ENCODE data around the gene CUBN.

Gene CUBN

DNA sequence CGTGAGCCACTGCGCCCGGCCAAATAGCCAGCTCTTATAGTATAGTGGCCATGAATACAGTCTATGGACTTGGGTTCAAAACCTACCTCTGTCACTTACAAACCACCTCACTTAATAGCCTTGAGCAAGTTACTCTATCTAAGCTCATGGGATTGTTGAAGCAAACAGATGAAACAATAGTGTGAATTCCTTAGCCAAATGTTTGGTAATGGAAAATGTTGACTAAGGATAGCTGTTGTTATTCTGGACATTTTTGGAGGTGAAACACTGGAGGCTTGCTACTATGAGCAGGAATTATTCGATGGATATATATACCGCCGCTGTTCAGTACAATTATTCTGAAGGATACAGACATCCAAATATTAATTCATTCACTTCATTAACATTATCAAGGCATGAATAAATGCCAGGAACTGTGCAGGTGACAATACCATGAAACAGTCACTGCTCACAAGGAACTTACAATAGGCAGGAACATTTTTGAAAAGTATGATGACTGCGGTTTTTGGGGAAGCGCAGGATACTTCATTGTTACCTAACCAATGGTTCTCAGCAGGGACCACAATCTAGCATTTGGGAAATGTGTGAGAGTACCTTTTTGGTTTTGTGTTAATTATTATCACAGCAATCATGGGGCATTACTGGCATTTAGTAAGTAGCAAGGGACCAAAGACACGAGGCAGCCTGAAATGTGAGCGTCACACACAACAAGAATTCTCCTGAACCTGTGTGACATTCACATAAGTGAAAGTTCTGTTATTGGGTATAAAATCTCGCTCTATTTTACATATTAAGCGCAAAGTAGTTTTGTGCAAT is 55.7 kb downstream of the CUBN start:
- DNase-seq (ENCODE audit: low read depth in 2 of 2) = no peak

DNA sequence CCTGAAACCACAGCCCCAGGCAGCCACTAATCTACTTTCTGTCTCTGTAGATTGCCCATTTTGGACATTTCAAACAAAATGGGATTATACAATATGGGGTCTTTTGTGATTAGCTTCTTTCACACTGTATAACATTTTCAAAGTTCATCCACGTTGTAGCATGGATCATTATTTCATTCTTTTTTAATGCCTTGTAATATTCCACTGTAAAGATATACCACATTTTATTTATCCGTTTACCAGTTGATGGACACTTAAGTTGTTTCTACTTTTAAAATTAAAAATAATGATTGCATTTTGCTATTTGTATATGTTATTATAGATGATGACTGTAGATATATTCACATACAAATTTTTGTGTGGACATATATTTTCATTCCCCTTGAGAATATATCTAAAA is 60.7 kb downstream of the CUBN start:
- no peak for DNase-seq (ENCODE audit: low read depth in 2 of 2)

DNA sequence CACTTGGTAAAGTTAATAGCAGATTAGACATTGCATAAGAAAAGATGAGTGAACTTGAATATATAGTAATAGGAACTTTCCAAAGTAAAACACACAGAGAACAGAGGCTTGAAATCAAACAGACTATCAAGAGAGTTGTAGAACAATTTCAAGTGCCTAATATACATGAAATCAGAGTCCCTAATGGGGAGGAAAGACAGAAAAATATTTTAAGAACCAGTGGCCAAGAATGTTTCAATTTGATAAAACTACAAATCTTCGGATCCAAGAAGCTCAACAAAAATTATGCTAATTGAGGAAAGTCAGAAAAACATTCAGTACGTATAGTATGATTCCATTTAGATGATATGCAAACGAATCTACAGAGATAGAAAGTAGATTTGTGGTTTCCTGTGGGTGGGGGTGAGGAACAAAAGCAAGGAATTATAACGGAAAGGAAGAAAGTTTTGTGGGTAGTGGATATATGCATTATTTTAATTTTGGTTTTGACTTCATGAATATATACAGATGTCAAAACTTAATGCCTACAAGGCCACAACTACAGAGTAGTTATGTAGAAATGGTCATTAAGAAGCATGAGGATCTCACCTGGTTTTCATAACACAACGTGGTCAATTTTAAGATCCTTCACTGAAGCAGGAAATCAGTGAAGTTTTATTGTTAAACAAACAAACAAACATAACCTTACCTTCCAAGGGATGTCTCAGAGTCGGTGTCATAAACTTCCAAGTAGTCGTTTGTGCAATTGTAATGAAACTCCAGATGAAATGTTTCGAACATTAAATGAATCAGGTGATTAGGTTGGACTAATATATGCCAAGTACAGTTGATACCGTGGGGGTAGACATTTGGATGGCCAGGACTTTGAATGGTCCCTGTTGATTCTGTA is 62.0 kb downstream of the CUBN start:
- no peak for DNase-seq (ENCODE audit: low read depth in 2 of 2)

DNA sequence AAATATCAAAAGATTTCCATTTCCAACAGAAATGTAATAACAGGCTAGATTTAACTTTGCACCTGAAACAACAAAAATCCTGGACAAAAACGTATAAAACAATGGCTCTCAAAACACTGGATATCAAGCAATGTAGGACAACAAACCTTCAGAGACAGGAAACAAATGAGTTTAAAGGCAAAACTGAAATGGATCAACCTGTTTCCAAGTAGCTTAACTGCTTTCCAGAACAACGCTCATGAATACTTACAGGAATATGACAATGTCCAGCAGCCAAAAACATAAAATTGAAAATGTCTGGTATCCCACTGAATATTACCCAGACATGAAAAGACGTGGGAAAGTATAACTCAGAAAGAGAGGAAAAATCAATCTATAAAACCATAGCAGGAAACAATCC is 62.8 kb downstream of the CUBN start:
- DNase-seq (ENCODE audit: low read depth in 2 of 2) = no peak

DNA sequence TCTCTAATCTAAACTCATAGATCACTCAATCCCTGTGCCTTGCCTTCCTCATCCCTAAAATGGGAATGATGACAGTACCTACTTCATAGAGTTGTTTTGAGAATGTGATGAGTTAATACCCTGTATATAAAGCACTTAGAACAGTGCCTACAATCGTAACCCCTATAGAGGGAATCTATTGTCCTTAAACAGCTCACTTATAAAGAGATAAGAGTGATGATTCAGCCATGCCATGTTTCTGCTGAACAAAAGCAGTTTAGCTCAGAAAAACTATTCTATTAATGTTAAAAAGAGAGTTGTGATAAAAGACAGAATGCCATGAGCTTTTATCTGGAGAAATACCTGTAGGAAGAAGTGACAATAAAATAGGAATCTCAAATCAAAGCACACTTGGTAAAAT is 63.6 kb downstream of the CUBN start:
- DNase-seq (ENCODE audit: low read depth in 2 of 2) = no peak

DNA sequence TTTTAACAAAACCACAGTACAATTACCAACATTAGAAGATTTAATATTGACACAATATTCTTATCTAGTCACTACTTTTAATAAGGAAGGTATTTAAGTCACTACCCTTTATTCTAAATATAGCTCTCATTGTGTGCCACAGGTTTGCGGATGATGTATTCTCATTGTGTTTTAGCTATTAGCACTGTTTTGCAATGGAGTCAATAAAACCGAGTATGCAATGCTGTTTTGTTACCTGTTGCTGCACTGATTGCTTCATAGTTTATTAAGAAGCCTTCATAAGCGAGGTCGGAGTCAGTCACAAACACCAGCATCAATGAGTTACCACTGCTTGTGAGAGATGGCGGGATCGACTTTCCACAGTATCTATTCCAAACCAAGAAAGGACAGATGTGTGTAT is 64.3 kb downstream of the CUBN start:
- no peak for DNase-seq (ENCODE audit: low read depth in 2 of 2)

DNA sequence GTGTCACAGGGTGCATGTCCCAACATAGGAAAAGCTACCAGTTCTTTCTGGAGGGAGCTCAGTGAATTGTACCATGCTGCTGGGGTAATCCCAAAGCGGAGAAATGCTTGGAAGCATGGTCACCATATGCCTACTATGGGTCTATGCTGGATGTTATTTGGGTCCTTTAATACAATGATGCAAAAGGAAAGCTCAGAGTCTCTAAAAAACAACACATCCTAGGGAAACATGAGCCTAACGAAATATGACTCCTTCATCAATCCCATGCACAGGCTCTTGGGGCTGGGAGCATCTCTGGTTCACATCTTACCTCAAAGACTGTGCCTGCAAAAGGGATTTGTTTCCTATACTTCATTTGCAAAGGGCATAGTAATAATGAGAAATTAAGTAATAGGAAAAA is 65.2 kb downstream of the CUBN start:
- DNase-seq (ENCODE audit: low read depth in 2 of 2) = no peak

DNA sequence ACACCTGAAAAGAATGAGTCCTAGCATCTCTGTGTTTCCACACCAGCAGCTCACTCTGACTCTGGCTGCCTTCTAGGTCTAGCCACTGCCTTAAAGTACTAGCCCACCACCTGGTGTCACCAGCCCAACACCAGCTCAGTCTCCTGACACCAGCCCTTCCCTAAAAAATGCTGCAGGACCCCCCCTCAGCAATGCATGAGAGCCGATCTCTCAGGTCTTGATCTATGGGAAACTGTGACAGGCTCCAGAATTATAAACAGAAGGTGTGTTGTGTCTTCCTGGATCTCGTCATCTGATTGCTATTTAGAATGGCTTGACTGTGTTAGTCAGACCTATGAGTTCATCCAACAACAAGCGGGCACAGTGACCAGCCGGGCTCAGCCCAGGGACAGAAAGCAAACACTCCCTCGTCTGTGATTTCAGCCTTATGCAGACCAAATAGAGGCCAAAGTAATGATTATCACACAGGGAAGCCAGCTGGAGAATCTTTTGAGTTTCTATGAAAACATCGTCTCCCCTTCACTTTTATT is 66.6 kb downstream of the CUBN start:
- DNase-seq (ENCODE audit: low read depth in 2 of 2) = no peak

DNA sequence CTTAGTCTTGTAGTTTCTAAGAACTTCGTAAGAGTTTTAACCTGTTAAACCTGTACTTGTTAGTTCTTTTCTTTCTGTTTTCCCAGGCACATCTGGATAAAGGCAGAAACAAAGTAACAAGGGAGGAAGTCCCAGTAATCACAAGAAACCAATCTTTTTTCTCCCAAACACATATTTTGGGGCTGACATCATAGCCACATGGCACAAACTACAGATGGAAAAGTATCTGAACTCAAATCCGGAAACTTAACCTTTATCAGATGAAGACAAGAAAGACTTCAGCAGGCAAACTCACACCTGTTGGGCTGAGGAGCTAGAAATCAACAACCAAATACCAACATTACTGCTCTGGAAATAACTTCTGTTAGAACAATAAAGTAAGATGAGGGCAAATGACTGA is 67.1 kb downstream of the CUBN start:
- DNase-seq (ENCODE audit: low read depth in 2 of 2) = no peak

DNA sequence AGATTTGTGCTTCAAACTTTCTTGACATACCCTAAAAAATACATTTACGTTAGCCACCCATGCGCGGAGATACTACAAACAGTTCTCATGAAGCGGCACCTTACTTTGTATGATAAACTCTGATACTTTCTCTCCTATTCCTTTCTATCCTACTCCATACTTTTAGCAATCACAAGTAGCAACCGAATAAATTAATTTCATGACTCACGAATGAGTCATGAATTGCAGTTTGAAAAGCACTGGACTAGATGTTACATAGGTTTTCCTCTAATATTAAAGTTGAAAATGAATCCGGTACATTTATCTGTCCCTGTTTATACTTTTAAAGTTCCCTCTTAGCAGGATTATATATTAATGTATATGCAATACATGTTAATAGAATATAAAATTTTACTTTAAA is 67.6 kb downstream of the CUBN start:
- DNase-seq (ENCODE audit: low read depth in 2 of 2) = no peak

DNA sequence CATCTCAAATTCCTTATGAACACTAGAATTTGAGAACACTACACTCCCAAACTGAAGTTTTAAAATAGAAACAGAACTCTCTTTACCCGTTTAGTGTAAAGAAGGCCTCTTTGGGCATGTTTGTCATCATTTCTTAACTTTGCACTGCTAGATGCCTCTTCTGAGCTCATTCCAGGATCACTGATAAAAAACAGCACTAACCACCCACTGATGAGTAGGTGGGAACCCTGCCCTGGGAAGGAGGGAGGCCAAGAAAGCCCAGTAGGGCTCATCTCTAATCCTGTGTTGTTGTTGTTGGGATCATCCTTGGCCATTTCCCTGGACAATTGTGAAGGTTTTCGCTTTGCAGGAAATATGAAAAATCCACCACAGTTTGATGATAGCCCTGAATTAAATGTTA is 68.2 kb downstream of the CUBN start:
- DNase-seq (ENCODE audit: low read depth in 2 of 2) = no peak

DNA sequence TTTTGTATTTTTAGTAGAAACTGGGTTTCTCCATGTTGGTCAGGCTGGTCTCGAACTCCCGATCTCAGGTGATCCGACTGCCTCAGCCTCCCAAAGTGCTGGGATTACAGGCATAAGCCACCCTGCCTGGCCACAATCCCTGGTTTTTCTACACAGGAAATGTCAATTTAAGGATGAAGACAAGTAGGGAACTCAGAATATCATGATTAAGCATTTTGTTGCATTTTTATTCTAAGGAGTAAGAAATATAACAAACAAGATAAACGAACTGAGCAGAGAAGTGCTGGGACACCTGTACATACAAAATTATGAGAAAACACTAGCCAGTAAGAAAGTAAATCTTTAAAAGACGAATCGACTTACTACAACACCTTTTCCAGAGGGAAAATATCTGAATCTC is 69.3 kb downstream of the CUBN start:
- no peak for DNase-seq (ENCODE audit: low read depth in 2 of 2)

DNA sequence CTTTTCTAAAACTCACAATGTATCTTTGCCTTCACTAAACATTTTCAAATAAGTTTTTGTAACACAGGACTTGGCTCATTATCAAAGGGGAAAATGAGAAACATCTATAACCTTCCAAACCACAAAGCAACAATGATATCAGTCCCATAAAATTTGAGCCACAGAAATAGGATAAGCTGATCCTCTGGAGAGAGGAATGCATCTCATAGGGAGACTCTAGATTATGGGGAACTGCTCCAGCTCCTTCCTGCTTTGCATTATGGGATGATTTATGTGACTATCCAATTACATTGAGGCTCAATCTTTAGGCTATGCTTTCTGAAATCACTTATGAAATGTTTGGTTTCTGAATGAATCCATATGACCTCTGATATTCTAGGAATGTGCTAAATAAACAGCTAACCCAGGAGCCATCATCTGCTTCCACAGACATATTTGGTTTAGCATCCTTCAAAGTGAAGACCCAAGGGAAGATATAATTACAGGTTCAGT is 70.4 kb downstream of the CUBN start:
- no peak for DNase-seq (ENCODE audit: low read depth in 2 of 2)

DNA sequence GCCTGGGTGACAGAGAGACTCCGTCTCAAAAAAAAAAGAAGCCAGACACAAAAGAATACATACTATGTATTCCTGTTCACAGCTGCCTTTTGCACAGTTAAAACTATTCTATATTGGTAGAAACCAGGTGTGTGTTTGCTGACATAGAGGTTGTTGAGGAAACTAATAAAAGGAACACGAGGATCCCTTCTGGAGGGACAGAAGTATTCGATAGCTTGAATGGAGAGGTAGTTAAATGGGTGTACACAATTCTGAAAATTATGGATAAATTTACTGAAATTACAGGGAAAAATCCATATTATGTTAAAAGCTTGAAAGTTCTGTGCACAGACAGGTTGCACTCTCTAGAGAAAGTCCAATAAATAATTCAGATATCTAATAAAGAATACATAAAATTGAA is 71.5 kb downstream of the CUBN start:
- no peak for DNase-seq (ENCODE audit: low read depth in 2 of 2)

DNA sequence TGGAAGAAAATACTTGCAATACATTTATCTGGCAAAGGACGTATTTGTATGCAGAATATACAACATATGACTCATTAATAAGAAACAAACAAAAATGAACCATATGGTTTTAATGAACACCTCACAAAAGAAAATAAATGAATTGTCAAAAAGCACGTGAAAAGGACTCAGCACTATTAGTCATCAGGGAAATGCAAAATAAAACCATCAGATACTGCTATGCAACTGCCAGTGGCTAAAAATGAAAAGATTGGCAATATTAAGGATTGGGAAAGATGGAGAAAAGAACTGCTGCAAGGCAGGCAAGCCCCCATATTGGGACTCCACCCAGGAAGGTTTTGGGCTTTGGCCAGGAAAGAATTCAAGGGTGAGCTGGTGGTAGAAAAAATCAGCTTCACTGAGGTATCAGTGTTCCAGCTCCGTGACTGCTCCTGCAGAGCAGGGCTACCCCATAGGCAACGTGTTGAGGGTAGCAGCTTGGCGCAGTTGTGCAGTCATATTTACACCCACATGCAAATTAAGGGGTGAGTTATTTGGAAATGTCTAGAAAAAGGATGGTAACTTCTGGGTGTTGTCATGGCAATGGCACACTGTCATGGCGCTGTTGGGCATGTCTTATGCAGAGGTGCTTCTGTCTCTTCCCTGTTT is 72.7 kb downstream of the CUBN start:
- no peak for DNase-seq (ENCODE audit: low read depth in 2 of 2)

DNA sequence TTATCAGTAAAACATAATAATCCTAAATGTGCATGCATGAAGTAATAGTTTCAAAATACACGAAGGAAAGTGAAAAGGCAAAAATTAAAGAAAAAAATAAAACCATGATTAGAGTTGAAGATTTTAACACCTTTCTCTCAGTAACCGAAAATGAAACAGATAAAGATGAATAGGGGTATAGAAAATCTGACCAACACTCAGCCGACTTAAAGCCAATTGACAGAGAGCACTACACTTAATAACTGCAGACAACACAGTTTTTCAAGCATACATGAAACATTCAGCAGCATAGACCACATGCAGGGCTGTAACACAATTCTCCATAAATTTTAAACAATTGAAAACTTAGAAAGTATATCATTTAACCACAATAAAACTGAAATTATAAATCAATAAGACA is 76.1 kb downstream of the CUBN start:
- no peak for DNase-seq (ENCODE audit: low read depth in 2 of 2)

DNA sequence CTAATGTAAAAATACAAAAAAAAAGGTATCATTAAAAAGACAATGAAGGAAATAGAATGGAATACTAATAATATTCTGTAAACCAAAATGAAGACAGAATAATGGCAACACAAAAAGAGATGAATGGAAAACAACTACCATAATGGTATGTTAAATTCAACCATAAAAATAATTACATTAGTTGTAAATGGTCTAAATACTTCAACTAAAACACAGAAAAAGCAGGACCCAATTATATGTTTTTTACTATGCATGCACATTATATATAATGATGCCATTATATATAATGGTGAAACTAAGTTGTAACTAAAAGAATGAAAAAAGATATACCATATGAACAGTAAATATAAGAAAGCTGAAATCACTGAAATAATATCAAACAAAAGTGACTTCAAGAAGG is 76.5 kb downstream of the CUBN start:
- DNase-seq (ENCODE audit: low read depth in 2 of 2) = no peak

DNA sequence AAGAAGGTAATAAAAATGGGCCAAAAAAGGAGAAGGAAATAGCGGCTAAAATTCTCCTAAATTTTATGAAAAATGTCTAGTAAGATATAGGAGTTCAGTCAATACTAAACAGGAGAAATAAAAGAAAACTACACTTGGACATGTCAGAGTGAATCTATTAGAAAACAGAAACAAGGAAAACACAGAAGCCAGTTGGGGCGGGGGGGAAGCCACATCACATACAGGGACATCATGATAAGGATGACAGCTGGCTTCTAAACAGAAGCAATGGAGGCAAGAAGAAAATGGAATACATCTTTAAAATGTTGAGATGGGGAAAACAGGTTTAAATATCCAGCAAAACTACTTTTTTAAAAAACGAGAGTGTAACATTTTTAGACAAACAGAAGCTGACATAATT is 77.8 kb downstream of the CUBN start:
- no peak for DNase-seq (ENCODE audit: low read depth in 2 of 2)

DNA sequence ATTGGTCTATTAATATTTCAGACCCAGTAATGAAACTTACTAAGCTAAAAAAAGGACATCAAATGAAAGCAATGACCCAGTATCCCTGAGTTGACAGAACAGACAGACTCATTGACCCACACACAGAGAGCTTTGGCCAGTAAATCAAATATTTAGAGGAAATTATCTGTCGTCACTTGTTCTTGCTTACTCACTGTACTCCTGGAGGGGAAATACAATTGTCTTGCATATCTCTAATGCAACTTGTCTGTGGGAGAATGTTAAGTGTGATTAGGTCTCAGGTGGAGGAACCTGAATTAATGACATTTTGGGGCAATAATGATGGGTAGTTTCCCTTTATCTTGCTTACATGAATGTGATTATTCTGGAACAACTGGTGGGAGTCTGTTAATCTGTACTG is 80.4 kb downstream of the CUBN start:
- DNase-seq (ENCODE audit: low read depth in 2 of 2) = no peak

DNA sequence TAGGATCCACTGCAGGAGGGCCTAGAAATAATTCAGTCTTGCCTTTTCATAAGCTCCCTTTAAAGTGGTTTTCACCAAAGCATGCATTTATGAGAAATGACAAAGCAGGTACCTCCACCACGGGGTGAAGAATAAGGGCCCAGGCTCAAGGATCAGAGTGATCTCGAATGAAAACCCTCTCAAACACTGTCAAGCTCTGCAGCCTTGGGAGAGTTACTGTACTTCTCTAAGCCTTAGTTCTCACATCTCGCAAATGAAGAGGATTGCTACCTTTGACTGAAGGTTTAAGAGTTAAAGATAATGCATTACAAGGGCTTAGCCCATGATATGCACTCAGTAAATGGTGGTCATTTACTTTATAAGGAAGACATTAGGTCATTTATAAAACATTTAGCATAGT is 81.7 kb downstream of the CUBN start:
- no peak for DNase-seq (ENCODE audit: low read depth in 2 of 2)

DNA sequence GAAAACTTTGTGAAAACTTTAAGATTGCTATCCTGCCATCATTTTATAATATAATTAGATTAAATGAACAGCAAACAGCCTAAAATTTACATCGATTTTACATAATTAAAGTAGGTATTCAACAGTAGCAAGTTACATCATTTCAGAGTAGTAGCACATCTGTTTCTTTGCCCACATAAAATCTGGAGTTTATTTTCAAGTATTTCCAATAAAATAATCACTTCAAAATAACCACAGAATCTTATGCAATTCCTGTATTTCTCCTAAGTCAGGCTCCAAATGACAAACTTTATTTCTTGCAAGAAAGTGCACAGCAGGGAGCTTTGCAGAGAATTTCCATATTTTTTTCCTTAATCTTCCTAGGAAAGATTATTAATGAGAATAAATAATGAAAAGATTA is 82.6 kb downstream of the CUBN start:
- DNase-seq (ENCODE audit: low read depth in 2 of 2) = no peak

DNA sequence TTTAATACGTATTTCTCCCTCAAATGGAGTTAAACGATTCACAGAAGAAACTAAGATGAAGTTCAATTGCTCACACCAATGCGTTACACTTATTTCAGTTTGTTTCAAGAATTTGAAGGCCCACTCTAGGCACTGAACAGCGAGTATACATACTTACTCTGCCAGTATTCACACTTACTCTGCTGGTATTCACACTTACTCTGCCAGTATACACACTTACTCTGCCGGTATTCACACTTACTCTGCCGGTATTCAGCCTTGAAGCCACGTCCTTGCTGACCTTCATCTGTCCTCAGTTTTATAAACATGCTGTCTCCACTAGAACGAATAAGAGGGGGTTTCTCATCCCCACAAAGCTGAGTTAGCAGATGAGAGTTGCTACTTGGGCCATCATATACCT is 86.0 kb downstream of the CUBN start:
- DNase-seq (ENCODE audit: low read depth in 2 of 2) = no peak
